HCT116 (cell line): ENCODE results near the gene APOL5. TPM values are rescaled to one million over a fixed set of nuclear protein-coding genes. Genes with fewer than 3 reads are reported as not detected.

Source experiments
- ATAC-seq: fragments of 200-7000 bp; cut with Tn5 transposase; 2 replicates; pipeline ENCODE4 v1.9.1; 2020; ENCODE audit warnings: mild to moderate bottlenecking, moderate library complexity
- BruUV-seq: library from RNA; stranded (reverse); fragments of 400-500 nt; replicated peaks from 2 replicates; lab custom pipeline; 2021; lab: Mats Ljungman, UMichigan
- CTCF ChIA-PET: fragments of 300-600 bp; sonication (Branson Sonifier 250); formaldehyde crosslinking; loops from one replicate; lab custom pipeline; 2021; ENCODE audit warnings: antibody characterized with exemption; lab: Charles Lee
- POLR2A ChIA-PET: fragments of 300-600, 350-600 bp; sonication (Branson Sonifier 250); formaldehyde crosslinking; loops from one replicate; lab custom pipeline; 2021; ENCODE audit warnings: antibody characterized with exemption; lab: Charles Lee
- RAD21 ChIA-PET, 2 experiments: fragments of 300-600 bp; sonication (Branson Sonifier 250); formaldehyde crosslinking; loops; one replicate each; lab custom pipeline; 2023; ENCODE audit warnings: low total read pairs in 2 of 2; ENCODE audit not compliant: uncharacterized antibody in 2 of 2, unreplicated experiment in 2 of 2, low non-redundant PET in 1 of 2; lab: Charles Lee
- DNase-seq: peaks from one replicate; pipeline ENCODE4 v3.0.0-alpha.2; 2010; ENCODE audit warnings: low read depth, low spot score
- H2AFZ ChIP-seq: fragments of 200-600 bp; shearing (Covaris generic), sonication (generic); 2 replicates; pipeline ENCODE4 v1.6.1; 2017; ENCODE audit warnings: low read depth, mixed run types, mixed read lengths, antibody characterized with exemption, low read length; ENCODE audit not compliant: poor library complexity, severe bottlenecking
- H3K27ac ChIP-seq: 2 replicates; pipeline ENCODE4 v1.5.1; 2012; ENCODE audit warnings: low read depth, low read length
- H3K27me3 ChIP-seq: fragments of 200-600 bp; sonication (generic); 2 replicates; pipeline ENCODE4 v1.6.1; 2016; ENCODE audit warnings: mixed run types, low read length, mixed read lengths; ENCODE audit not compliant: insufficient read depth
- H3K36me3 ChIP-seq, 2 experiments: fragments of 200-500 bp in 1 of 2; fragments of 200-600 bp in 1 of 2; sonication (Bioruptor generic) in 1 of 2; sonication (generic) in 1 of 2; 2 replicates each; pipeline versions ENCODE4 v1.5.1 to v1.6.1; 2014 to 2016; ENCODE audit warnings: low read length in 2 of 2, inconsistent platforms in 1 of 2, mixed read lengths in 1 of 2, mixed run types in 1 of 2; ENCODE audit not compliant: insufficient read depth in 2 of 2, control insufficient read depth in 1 of 2
- H3K4me1 ChIP-seq, 2 experiments: fragments of 200-600 bp in 1 of 2; sonication (generic) in 1 of 2; 2 replicates each; pipeline versions ENCODE4 v1.5.1 to v1.6.1; 2012 to 2017; ENCODE audit warnings: low read length in 2 of 2, inconsistent platforms in 1 of 2, mild to moderate bottlenecking in 1 of 2, mixed read lengths in 1 of 2, mixed run types in 1 of 2, moderate library complexity in 1 of 2; ENCODE audit not compliant: insufficient read depth in 2 of 2, control insufficient read depth in 1 of 2
- H3K4me2 ChIP-seq: fragments of 200-600 bp; sonication (generic); 2 replicates; pipeline ENCODE4 v1.6.1; 2017; ENCODE audit warnings: mixed run types, low read length, mixed read lengths
- H3K4me3 ChIP-seq, 2 experiments: fragments of 200-600 bp in 1 of 2; sonication (generic) in 1 of 2; replicated peaks in 1 of 2; 2 replicates each; pipeline ENCODE4 v1.5.1; 2011 to 2016; ENCODE audit warnings: low read length in 2 of 2, control low read depth in 1 of 2, low read depth in 1 of 2, mild to moderate bottlenecking in 1 of 2, mixed read lengths in 1 of 2, mixed run types in 1 of 2
- H3K79me2 ChIP-seq: fragments of 200-600 bp; sonication (generic); 2 replicates; pipeline ENCODE4 v1.6.1; 2017; ENCODE audit warnings: mild to moderate bottlenecking, mixed run types, low read length, moderate library complexity, mixed read lengths; ENCODE audit not compliant: insufficient read depth
- H3K9ac ChIP-seq: fragments of 200-600 bp; sonication (generic); 2 replicates; pipeline ENCODE4 v1.6.1; 2016; ENCODE audit warnings: low read length, mixed read lengths
- H3K9me2 ChIP-seq: fragments of 200-600 bp; sonication (generic), shearing (Covaris generic); 2 replicates; pipeline ENCODE4 v1.6.1; 2017; ENCODE audit warnings: mixed run types, mild to moderate bottlenecking, moderate library complexity; ENCODE audit not compliant: insufficient read depth
- H3K9me3 ChIP-seq, 2 experiments: fragments of 200-500 bp in 1 of 2; fragments of 200-600 bp in 1 of 2; sonication (Bioruptor generic) in 1 of 2; sonication (generic) in 1 of 2; 2 replicates each; pipeline ENCODE4 v1.6.1; 2014 to 2017; ENCODE audit warnings: low read length in 2 of 2, mixed read lengths in 2 of 2, inconsistent platforms in 1 of 2, low read depth in 1 of 2, mild to moderate bottlenecking in 1 of 2, mixed run types in 1 of 2, moderate library complexity in 1 of 2; ENCODE audit not compliant: control insufficient read depth in 1 of 2, insufficient read depth in 1 of 2
- H4K20me1 ChIP-seq: fragments of 200-600 bp; sonication (generic), shearing (Covaris generic); 2 replicates; pipeline ENCODE4 v1.6.1; 2017; ENCODE audit warnings: mixed run types, mild to moderate bottlenecking, moderate library complexity; ENCODE audit not compliant: insufficient read depth
- EGR1 ChIP-seq: IDR thresholded peaks from 2 replicates; pipeline ENCODE4 v1.6.1; 2012; ENCODE audit warnings: low read depth
- ELF1 ChIP-seq: IDR thresholded peaks from 2 replicates; pipeline ENCODE4 v1.6.1; 2012; ENCODE audit warnings: low read depth, borderline replicate concordance
- EZH2 ChIP-seq: fragments of 200-600 bp; sonication (generic); IDR thresholded peaks from 2 replicates; pipeline ENCODE4 v1.6.1; 2017; ENCODE audit warnings: antibody characterized with exemption, mixed run types
- EZH2phosphoT487 ChIP-seq: fragments of 200-600 bp; IDR thresholded peaks from 2 replicates; pipeline ENCODE4 v1.6.1; 2018; ENCODE audit warnings: antibody characterized with exemption, borderline replicate concordance
- FOSL1 ChIP-seq: IDR thresholded peaks from 2 replicates; pipeline ENCODE4 v1.6.1; 2012; ENCODE audit warnings: low read depth
- JUND ChIP-seq: IDR thresholded peaks from 2 replicates; pipeline ENCODE4 v1.6.1; 2012
- RAD21 ChIP-seq: IDR thresholded peaks from 2 replicates; pipeline ENCODE4 v1.6.1; 2012; ENCODE audit warnings: low read depth, mild to moderate bottlenecking
- SIN3A ChIP-seq: IDR thresholded peaks from 2 replicates; pipeline ENCODE4 v1.6.1; 2012; ENCODE audit warnings: low read depth
- SRF ChIP-seq: IDR thresholded peaks from 2 replicates; pipeline ENCODE4 v1.6.1; 2012; ENCODE audit warnings: low read depth
- YY1 ChIP-seq: IDR thresholded peaks from 2 replicates; pipeline ENCODE4 v1.6.1; 2011; ENCODE audit warnings: low read length, low read depth, moderate library complexity, mild to moderate bottlenecking; ENCODE audit not compliant: insufficient replicate concordance; ENCODE audit errors: extremely low read depth
- ZNF274 ChIP-seq: fragments of 200-500 bp; sonication (Bioruptor generic); IDR thresholded peaks from 2 replicates; pipeline ENCODE4 v1.6.1; 2014; ENCODE audit warnings: mild to moderate bottlenecking, low read depth, low read length, inconsistent platforms
- intact Hi-C: fragments of 100-400 bp; cut with micrococcal nuclease; formaldehyde crosslinking; loops from 2 replicates; pipeline ENCODE4 v1.10.0; 2022
- total RNA-seq: library from RNA; stranded (reverse); gene quantifications from one replicate; pipeline ENCODE4 v1.2.1, GENCODE V29; 2021; ENCODE audit not compliant: unreplicated experiment
- TF ChIP-seq, protein P1 (sequence below): IDR thresholded peaks from 2 replicates; pipeline ENCODE4 v1.6.1; 2012
- TF ChIP-seq, protein P2 (sequence below): IDR thresholded peaks from 2 replicates; pipeline ENCODE4 v1.6.1; 2012; ENCODE audit warnings: low read depth
- TF ChIP-seq, protein P3 (sequence below): IDR thresholded peaks from 2 replicates; pipeline ENCODE4 v1.6.1; 2011; ENCODE audit warnings: mild to moderate bottlenecking, low read length, moderate library complexity; ENCODE audit not compliant: insufficient replicate concordance; ENCODE audit errors: extremely low read depth
- TF ChIP-seq, protein P4 (sequence below), 3 experiments: fragments of 200-600 bp in 1 of 3; sonication (generic) in 1 of 3; IDR thresholded peaks in 2 of 3; conservative IDR thresholded peaks in 1 of 3; 2 replicates each; pipeline ENCODE4 v1.5.1; 2012 to 2017; ENCODE audit warnings: low read depth in 2 of 3, low read length in 2 of 3, antibody characterized with exemption in 1 of 3, borderline replicate concordance in 1 of 3, control low read depth in 1 of 3, mild to moderate bottlenecking in 1 of 3, mixed read lengths in 1 of 3, mixed run types in 1 of 3, moderate library complexity in 1 of 3; ENCODE audit not compliant: insufficient read depth in 1 of 3
- TF ChIP-seq, protein P5 (sequence below): IDR thresholded peaks from 2 replicates; pipeline ENCODE4 v1.6.1; 2012

Gene APOL5
- total RNA-seq, 1 experiment from 2014 or later, result not detected

DNA sequence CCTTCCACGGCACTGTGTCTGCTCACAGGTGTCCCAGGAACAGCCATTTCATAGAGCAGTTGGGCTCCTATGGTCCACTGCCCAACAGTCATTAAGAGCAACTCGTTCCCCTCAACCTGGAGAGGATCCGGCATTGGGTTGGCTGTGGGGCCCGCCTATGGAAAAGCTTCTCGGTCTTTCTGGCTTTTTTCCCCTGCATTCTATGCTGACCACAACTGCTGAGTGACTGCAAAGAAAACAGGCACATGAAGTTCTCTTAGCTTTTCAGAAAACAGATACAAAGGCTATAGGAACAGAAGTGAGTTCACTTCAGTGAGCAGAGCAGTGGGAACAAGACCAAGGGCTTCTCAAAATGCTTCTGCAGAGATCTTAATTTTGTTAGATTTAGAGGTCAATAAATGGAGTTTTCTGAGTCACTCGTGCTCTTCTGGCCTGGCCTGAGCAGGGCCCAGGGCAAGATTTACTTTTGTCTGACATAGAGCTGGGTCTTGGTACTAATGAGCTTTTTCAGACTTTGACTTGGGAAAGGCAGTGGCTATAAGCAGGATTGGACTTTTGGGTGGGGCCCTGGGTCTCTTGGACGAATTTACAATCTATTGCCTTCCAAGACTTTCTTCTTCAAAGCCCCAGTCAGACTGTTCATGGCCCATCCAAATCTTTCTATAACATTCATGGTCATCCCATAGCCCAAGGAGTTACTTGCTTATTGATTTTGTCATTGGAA is 13.6 kb upstream of the APOL5 start:
- CTCF ChIA-PET, result no interaction called here
- H3K79me2 ChIP-seq, result no peaks in the 10 kb centered on the region
- POLR2A ChIA-PET, result no interaction called here
- no peak overlapping the region for H3K9ac ChIP-seq
- no peak overlapping the region for H3K4me3 ChIP-seq
- TF ChIP-seq, protein P1, sequence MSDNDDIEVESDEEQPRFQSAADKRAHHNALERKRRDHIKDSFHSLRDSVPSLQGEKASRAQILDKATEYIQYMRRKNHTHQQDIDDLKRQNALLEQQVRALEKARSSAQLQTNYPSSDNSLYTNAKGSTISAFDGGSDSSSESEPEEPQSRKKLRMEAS, result no peak
- TF ChIP-seq RAD21 (no peak), SIN3A (no peak), SRF (no peak), ELF1 (no peak), FOSL1 (no peak), EGR1 (no peak), EZH2 (no peak), ZNF274 (no peak), EZH2phosphoT487 (no peak), YY1 (no peak), JUND (no peak)
- TF ChIP-seq, protein P2, sequence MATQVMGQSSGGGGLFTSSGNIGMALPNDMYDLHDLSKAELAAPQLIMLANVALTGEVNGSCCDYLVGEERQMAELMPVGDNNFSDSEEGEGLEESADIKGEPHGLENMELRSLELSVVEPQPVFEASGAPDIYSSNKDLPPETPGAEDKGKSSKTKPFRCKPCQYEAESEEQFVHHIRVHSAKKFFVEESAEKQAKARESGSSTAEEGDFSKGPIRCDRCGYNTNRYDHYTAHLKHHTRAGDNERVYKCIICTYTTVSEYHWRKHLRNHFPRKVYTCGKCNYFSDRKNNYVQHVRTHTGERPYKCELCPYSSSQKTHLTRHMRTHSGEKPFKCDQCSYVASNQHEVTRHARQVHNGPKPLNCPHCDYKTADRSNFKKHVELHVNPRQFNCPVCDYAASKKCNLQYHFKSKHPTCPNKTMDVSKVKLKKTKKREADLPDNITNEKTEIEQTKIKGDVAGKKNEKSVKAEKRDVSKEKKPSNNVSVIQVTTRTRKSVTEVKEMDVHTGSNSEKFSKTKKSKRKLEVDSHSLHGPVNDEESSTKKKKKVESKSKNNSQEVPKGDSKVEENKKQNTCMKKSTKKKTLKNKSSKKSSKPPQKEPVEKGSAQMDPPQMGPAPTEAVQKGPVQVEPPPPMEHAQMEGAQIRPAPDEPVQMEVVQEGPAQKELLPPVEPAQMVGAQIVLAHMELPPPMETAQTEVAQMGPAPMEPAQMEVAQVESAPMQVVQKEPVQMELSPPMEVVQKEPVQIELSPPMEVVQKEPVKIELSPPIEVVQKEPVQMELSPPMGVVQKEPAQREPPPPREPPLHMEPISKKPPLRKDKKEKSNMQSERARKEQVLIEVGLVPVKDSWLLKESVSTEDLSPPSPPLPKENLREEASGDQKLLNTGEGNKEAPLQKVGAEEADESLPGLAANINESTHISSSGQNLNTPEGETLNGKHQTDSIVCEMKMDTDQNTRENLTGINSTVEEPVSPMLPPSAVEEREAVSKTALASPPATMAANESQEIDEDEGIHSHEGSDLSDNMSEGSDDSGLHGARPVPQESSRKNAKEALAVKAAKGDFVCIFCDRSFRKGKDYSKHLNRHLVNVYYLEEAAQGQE, result no peak
- TF ChIP-seq, protein P3, sequence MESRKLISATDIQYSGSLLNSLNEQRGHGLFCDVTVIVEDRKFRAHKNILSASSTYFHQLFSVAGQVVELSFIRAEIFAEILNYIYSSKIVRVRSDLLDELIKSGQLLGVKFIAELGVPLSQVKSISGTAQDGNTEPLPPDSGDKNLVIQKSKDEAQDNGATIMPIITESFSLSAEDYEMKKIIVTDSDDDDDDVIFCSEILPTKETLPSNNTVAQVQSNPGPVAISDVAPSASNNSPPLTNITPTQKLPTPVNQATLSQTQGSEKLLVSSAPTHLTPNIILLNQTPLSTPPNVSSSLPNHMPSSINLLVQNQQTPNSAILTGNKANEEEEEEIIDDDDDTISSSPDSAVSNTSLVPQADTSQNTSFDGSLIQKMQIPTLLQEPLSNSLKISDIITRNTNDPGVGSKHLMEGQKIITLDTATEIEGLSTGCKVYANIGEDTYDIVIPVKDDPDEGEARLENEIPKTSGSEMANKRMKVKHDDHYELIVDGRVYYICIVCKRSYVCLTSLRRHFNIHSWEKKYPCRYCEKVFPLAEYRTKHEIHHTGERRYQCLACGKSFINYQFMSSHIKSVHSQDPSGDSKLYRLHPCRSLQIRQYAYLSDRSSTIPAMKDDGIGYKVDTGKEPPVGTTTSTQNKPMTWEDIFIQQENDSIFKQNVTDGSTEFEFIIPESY, result no peak
- TF ChIP-seq, protein P4, sequence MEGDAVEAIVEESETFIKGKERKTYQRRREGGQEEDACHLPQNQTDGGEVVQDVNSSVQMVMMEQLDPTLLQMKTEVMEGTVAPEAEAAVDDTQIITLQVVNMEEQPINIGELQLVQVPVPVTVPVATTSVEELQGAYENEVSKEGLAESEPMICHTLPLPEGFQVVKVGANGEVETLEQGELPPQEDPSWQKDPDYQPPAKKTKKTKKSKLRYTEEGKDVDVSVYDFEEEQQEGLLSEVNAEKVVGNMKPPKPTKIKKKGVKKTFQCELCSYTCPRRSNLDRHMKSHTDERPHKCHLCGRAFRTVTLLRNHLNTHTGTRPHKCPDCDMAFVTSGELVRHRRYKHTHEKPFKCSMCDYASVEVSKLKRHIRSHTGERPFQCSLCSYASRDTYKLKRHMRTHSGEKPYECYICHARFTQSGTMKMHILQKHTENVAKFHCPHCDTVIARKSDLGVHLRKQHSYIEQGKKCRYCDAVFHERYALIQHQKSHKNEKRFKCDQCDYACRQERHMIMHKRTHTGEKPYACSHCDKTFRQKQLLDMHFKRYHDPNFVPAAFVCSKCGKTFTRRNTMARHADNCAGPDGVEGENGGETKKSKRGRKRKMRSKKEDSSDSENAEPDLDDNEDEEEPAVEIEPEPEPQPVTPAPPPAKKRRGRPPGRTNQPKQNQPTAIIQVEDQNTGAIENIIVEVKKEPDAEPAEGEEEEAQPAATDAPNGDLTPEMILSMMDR (IDR thresholded peaks at IDR 0.05 in 2 of 3, conservative IDR thresholded peaks at IDR 0.05 in 1 of 3; ENCODE audit: borderline replicate concordance in 1 of 3, insufficient read depth in 1 of 3, low read depth in 2 of 3, low read length in 2 of 3), result no peak
- TF ChIP-seq, protein P5, sequence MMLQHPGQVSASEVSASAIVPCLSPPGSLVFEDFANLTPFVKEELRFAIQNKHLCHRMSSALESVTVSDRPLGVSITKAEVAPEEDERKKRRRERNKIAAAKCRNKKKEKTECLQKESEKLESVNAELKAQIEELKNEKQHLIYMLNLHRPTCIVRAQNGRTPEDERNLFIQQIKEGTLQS, result no peak
- no peaks in the 10 kb centered on the region for H3K4me1 ChIP-seq
- no peak overlapping the region for H3K4me2 ChIP-seq
- no TSS peak for BruUV-seq
- intact Hi-C loops, result no loop called here
- no peaks in the 10 kb centered on the region for H3K9me2 ChIP-seq
- H4K20me1 ChIP-seq, result no peaks in the 10 kb centered on the region
- ATAC-seq (no peak), DNase-seq (no peak)
- H3K36me3 ChIP-seq, result no peaks in the 10 kb centered on the region
- H3K9me3 ChIP-seq, result no peaks in the 10 kb centered on the region
- H3K27me3 ChIP-seq, result no peaks in the 10 kb centered on the region
- no peak overlapping the region for H2AFZ ChIP-seq
- RAD21 ChIA-PET, result no interaction called here
- H3K27ac ChIP-seq, result no peak overlapping the region
